ENCODE data around the gene ASB18. TPM values are rescaled to one million over a fixed set of nuclear protein-coding genes. Genes with fewer than 3 reads are reported as not detected.

The ASB18 gene
- total RNA-seq, 2 donors from 2014 or later: 1.9 to 7.6 TPM

DNA sequence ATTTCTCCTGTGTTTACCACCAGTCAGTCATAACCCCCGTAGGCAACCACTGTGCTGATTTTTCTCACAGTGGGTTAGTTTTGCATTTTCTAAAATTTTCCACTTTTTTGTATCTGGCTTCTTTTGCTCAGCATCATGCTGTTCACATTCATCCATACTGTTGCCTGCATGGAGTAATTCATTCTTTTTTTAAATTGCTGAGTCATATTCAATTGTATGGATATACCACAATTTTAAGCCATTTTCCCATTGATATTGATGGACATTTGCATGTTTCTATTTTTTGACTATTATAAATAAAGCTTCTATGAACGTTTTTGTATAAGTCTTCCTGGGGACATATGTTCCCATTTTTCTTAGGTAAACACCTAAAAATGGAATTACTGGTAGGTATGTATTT lies 40.5 kb downstream of the ASB18 start:
- TF ChIP-seq, protein P1, sequence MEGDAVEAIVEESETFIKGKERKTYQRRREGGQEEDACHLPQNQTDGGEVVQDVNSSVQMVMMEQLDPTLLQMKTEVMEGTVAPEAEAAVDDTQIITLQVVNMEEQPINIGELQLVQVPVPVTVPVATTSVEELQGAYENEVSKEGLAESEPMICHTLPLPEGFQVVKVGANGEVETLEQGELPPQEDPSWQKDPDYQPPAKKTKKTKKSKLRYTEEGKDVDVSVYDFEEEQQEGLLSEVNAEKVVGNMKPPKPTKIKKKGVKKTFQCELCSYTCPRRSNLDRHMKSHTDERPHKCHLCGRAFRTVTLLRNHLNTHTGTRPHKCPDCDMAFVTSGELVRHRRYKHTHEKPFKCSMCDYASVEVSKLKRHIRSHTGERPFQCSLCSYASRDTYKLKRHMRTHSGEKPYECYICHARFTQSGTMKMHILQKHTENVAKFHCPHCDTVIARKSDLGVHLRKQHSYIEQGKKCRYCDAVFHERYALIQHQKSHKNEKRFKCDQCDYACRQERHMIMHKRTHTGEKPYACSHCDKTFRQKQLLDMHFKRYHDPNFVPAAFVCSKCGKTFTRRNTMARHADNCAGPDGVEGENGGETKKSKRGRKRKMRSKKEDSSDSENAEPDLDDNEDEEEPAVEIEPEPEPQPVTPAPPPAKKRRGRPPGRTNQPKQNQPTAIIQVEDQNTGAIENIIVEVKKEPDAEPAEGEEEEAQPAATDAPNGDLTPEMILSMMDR (IDR thresholded peaks at IDR 0.05): no peak
- H3K36me3 ChIP-seq: no peaks in the 10 kb centered on the region
- H3K27me3 ChIP-seq: no peaks in the 10 kb centered on the region
- H3K4me3 ChIP-seq: no peak overlapping the region
- H3K27ac ChIP-seq: no peak overlapping the region
- no peaks in the 10 kb centered on the region for H3K4me1 ChIP-seq
- DNase-seq (ENCODE audit: low spot score): no peak
- peaks cover 0 to 20% of the 10 kb centered on the region in 2 donors for H3K9me3 ChIP-seq

DNA sequence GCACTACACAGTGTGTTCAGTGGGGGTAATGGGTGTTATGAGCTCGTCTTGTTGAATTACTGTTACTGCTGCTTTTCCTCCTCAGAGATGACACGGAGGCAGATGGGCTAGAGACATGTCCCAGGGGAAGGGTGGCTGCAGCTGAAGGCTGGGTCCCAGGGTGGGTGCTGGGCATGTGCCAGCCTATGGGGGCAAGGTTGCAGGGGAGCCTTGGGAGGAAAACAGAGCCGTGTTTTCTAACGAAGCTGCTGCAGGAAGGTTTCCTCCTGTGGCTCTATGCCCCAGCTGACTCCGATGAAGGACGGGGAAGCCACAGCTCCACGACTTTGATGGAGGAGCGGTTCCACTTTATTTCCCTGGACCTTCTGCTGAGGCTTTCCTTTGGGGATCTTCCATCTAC lies 42.4 kb downstream of the ASB18 start:
- TF ChIP-seq, protein P1 (IDR thresholded peaks at IDR 0.05): no peak
- Histone ChIP-seq H3K4me1 (no peaks in the 10 kb centered on the region), H3K36me3 (no peaks in the 10 kb centered on the region), H3K27me3 (no peaks in the 10 kb centered on the region), H3K4me3 (no peak overlapping the region), H3K27ac (no peak overlapping the region), H3K9me3 (peaks cover 0 to 16% of the 10 kb centered on the region in 2 donors)
- no peak for DNase-seq (ENCODE audit: low spot score)

DNA sequence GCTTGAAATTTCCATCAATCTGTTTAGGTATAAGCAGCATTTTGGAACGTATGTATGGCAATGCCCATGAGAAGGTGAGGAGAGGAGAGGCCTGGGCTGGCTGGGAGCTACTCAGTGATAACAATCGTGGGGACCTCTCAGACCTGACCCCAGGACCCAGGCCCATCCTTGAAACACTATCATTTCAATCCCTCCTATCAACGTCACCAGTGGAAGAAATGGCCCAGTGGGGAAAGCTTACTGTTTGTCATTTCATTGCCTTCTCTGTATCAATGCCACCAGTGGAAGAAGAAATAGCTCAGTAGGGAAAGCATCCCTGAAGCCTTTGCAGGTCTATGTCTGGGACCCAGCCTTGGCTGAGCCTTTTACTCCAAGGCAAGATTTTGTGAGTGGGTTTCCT lies 44.8 kb downstream of the ASB18 start:
- H3K4me3 ChIP-seq: no peak overlapping the region
- H3K36me3 ChIP-seq: no peaks in the 10 kb centered on the region
- no peaks in the 10 kb centered on the region for H3K27me3 ChIP-seq
- no peaks in the 10 kb centered on the region for H3K4me1 ChIP-seq
- TF ChIP-seq, protein P1 (IDR thresholded peaks at IDR 0.05): no peak
- DNase-seq (ENCODE audit: low spot score): peak; percentile 49
- peaks cover 0 to 11% of the 10 kb centered on the region in 2 donors for H3K9me3 ChIP-seq
- H3K27ac ChIP-seq: no peak overlapping the region

DNA sequence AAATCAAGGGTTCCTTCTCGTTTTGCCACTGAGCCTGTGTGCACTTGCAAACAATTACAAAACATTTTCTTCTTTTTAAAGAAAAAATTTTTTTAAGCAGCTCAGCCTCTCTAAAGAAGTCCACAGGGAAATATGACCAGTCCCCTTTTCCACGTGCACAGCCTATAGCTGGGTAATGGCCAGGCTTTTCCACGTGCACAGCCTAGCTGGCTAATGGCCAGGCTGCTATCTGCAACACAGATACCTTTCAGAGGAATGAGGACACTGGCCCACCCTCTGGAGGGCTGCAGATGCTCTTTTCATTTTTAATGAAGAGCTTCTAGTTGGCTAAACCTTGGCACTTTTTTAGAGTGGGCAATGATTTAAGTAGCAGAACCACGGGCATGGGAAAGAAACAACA lies 46.3 kb downstream of the ASB18 start:
- peak; percentile 11 for DNase-seq (ENCODE audit: low spot score)
- TF ChIP-seq, protein P1 (IDR thresholded peaks at IDR 0.05): no peak
- Histone ChIP-seq H3K27me3 (no peaks in the 10 kb centered on the region), H3K4me1 (no peaks in the 10 kb centered on the region), H3K9me3 (no peaks in the 10 kb centered on the region), H3K27ac (no peak overlapping the region), H3K4me3 (no peak overlapping the region), H3K36me3 (no peaks in the 10 kb centered on the region)

DNA sequence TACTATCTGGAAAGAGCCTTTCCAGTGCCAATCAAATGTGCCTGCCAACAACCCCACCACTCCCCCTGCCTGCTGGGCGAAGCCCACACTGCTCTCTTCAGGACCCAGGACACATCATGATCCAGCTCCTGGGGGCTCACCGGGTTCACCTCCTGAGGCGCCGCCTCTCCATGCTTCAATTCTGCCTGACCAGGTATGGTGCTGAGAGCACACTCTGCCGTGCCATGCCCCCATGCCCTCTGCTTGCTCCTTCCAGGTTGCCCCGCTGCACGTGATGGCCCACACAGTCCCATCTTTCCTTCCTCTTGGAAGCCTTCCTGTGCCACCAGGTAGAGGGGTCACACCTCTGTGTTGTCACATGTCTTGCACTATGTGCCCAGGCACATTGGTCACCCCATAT lies 47.5 kb downstream of the ASB18 start:
- Histone ChIP-seq H3K27me3 (no peaks in the 10 kb centered on the region), H3K9me3 (no peaks in the 10 kb centered on the region), H3K36me3 (no peaks in the 10 kb centered on the region), H3K4me3 (no peak overlapping the region), H3K4me1 (no peaks in the 10 kb centered on the region), H3K27ac (no peak overlapping the region)
- DNase-seq (ENCODE audit: low spot score): peak; percentile 42
- TF ChIP-seq, protein P1 (IDR thresholded peaks at IDR 0.05): no peak

DNA sequence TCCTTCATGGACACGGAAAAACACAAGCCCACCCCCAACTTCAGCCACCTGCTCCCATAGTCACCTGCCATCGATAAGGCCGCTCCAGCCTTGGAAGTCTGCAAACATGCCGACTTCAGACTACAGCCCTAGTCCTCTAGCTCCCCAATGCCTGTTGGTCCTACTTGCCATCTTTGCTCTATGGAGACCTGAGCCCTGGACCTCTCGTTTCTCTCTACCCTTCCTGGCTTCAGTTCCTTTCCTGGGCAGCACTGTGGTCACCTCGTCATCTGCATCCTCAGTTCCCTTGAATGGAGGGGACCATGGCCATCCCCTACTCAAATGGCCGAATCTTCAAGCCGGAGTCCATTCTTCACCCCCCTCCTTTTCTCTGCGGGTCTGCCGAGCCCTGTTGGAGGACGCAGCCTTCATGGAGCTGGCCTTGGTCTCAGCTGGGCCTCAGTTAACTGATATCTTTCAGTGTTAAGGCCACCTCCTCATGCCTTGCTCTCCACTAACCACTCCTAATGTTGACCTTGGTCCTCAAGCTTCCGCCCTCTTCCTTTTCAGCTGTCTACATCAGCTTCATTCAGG lies 48.4 kb downstream of the ASB18 start:
- H3K27ac ChIP-seq: no peak overlapping the region
- DNase-seq (ENCODE audit: low spot score): no peak
- H3K36me3 ChIP-seq: no peaks in the 10 kb centered on the region
- no peaks in the 10 kb centered on the region for H3K9me3 ChIP-seq
- TF ChIP-seq, protein P1 (IDR thresholded peaks at IDR 0.05): no peak
- H3K4me3 ChIP-seq: no peak overlapping the region
- H3K27me3 ChIP-seq: no peaks in the 10 kb centered on the region
- no peaks in the 10 kb centered on the region for H3K4me1 ChIP-seq
